Gastroesophageal sphincter (tissue), 3 donors: ENCODE data around the gene CAPN2.

ENCODE experiments used
- CTCF ChIP-seq, 4 experiments: fragments of 200-600 bp in 2 of 4; fragments of 450-650 bp in 2 of 4; sonication (generic) in 1 of 4; IDR thresholded peaks; one replicate each; pipeline ENCODE4 v1.5.1; 2017 to 2019; ENCODE audit warnings: antibody characterized with exemption in 4 of 4, mild to moderate bottlenecking in 2 of 4, moderate library complexity in 2 of 4
- POLR2A ChIP-seq, 2 donors: fragments of 450-650 bp; IDR thresholded peaks; one replicate each; pipeline ENCODE4 v1.6.1; 2017; ENCODE audit warnings: antibody characterized with exemption in 2 of 2, mild to moderate bottlenecking in 2 of 2, moderate library complexity in 1 of 2
- POLR2AphosphoS5 ChIP-seq: sonication (generic); formaldehyde crosslinking; IDR thresholded peaks from one replicate; pipeline ENCODE4 v1.6.1; 2017; ENCODE audit warnings: antibody characterized with exemption

DNA sequence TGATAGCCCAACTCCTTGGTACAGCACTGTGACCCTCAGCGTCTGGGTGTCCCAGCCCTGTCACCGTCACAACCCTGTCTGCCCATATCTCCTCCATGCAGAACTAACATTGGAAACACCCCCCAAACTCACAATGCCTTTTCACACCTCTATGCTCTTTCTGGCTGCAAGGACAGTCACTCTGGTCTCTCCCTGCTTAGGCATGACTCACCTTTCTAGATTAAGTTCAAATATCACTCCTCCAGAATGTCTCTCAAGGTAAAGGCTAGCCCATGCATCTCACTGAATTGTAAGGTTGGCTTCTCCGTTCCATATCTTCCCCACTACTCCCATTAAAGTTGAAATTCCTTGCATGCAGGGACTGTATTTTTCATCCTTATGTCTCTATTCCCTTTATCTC is 29.8 kb upstream of the CAPN2 start:
- TF ChIP-seq POLR2AphosphoS5 (no peak), CTCF (IDR thresholded peaks at IDR 0.05) (no peak), POLR2A (IDR thresholded peaks at IDR 0.05) (no peak)
